GM20000 (cell line): ENCODE measurements around the gene CCT6B.
A peak's percentile ranks its signal among the peaks of the same experiment; 100 is the strongest.
"Not testable (repeated sequence)": the region's sequence is repeated elsewhere in the genome, so short reads cannot be mapped to it uniquely, and the experiment has no call there.

Experiments
- DNase-seq: peaks from one replicate; pipeline ENCODE4 v3.0.0; 2012; ENCODE audit warnings: low spot score
- CTCF ChIP-seq: IDR thresholded peaks from 2 replicates; pipeline ENCODE4 v1.5.1; 2012; ENCODE audit warnings: mild to moderate bottlenecking, control low read depth; ENCODE audit errors: extremely low read depth, missing control alignments

Gene CCT6B, protein sequence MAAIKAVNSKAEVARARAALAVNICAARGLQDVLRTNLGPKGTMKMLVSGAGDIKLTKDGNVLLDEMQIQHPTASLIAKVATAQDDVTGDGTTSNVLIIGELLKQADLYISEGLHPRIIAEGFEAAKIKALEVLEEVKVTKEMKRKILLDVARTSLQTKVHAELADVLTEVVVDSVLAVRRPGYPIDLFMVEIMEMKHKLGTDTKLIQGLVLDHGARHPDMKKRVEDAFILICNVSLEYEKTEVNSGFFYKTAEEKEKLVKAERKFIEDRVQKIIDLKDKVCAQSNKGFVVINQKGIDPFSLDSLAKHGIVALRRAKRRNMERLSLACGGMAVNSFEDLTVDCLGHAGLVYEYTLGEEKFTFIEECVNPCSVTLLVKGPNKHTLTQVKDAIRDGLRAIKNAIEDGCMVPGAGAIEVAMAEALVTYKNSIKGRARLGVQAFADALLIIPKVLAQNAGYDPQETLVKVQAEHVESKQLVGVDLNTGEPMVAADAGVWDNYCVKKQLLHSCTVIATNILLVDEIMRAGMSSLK

GRCh38 chr17:34961093-34961911 lies at the start of gene CCT6B, which contains the start of gene ZNF830:
TSS of gene CCT6B (minus strand) at chr17:34961460. CDS start at chr17:34961393, 67 bp downstream.
TSS of gene ZNF830 (plus strand) at chr17:34961540. CDS start at chr17:34961567, 27 bp downstream.
- no peak for TF ChIP-seq CTCF
- peak; percentile 89 for DNase-seq

DNA sequence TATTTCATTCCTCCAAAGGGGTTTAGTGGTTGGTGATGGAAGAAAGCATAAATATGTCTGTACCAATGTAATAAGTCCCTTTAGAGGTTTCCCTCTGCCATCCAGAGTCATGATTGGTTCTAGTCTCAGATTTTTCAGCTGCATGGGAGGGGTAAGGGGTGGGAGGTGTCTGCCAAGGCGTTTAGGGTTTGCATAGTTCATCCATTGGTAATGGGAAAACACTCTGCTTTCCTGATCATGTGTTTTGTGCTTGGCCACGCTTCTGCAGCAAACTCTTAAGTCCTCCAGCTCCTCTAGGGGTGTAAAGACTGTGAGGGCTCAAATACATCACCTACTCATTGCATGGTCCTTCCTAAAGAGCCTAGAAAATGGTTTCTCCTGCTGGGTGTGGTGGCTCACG lies 48.8 kb upstream of the CCT6B start:
- no peak for TF ChIP-seq CTCF
- no peak for DNase-seq

DNA sequence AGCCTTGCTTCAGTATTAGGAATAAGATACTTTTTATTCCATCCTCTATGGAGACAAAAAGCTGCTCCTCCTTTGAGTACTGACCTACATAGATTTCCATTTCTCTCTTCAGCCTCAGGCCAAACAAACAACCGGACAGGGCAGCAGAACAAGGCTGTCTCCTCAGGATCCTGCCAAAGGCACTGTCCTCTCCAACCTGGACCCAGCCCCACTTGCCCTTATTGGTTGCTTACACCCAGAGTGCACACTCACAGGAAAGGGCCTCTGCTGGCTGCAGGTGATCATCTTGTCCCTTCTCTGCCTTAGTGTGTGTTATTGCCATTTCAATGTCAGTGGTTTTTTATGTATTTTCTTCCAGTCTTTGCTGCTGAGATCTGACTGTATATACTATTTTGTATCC lies 45.7 kb upstream of the CCT6B start:
- no peak for TF ChIP-seq CTCF
- DNase-seq, result no peak

DNA sequence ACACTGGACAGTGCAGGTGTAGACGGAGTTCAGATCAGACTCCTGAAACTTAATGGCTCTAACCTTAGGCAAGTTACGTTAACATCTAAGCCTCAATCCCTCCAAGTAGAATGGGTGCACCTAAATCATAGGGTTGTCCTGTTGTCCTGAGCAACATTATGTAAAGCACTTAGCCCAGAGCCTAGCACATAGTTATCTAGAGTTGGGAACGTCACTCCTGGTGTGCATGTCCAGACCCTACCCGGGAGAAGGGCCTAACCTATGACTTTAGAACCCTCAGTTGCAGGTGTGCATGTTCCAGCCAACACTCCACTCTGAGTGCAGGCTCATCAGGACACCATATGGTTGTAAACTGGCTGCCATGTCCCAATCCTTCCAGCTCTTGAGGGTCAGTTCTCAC lies 45.1 kb upstream of the CCT6B start:
- no peak for TF ChIP-seq CTCF

GRCh38 chr17:35003778-35004177 lies 42.5 kb upstream of the CCT6B start:
- no peak for DNase-seq
- no peak for TF ChIP-seq CTCF

More for the DNA sequence above, 45.1 kb upstream of the CCT6B start:
- no peak for DNase-seq

- no peak for DNase-seq
- no peak for TF ChIP-seq CTCF
Measured at GRCh38 chr17:35002876-35003551, 41.8 kb upstream of the CCT6B start.

DNA sequence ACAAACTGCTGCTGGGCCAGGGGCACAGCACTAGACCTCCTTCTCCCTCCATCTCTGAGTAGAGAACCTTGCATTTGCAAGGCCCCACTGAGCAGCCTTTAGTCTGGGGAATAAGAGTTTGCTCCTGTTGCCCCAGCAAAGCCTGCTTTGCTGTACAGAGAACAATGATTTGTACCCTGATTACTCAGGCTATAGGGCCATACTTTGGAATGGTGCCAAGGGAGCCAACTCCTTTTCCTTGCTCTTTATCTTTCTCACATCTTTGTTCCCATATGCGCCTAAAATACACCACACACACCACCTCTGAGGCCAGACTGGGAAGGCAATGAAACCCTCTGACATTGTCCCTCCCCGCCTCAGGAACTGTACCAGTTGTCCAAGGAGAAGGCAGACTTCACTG lies 40.3 kb upstream of the CCT6B start:
- no peak for TF ChIP-seq CTCF
- no peak for DNase-seq

DNA sequence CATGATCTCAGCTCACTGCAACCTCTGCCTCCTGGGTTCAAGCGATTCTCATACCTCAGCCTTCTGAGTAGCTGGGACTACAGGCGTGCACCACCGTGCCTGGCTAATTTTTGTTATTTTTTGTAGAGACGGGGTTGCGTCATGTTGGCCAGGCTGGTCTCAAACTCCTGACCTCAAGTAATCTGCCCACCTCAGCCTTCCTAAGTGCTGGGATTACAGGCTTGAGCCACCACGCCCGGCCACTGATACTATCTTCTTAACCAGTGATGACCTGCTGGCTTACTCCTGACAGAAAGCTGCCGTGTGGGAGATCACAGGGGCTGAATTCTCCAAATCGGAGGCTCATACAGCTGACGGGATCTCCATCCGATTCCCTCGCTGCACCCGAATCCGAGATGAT lies 39.7 kb upstream of the CCT6B start:
- DNase-seq, result not testable (repeated sequence)
